Activated CD4-positive, alpha-beta T cell treated with anti-CD3 and anti-CD28 coated beads for 24 hours (primary cell): ENCODE data around the gene FBRSL1.
"Not testable (repeated sequence)": the region's sequence is repeated elsewhere in the genome, so short reads cannot be mapped to it uniquely, and the experiment has no call there.

Experiments
- DNase-seq, 2 donors: peaks; one replicate each; pipeline ENCODE4 v3.0.0-alpha.2; 2020; ENCODE audit warnings: low read depth in 2 of 2

Gene FBRSL1

DNA sequence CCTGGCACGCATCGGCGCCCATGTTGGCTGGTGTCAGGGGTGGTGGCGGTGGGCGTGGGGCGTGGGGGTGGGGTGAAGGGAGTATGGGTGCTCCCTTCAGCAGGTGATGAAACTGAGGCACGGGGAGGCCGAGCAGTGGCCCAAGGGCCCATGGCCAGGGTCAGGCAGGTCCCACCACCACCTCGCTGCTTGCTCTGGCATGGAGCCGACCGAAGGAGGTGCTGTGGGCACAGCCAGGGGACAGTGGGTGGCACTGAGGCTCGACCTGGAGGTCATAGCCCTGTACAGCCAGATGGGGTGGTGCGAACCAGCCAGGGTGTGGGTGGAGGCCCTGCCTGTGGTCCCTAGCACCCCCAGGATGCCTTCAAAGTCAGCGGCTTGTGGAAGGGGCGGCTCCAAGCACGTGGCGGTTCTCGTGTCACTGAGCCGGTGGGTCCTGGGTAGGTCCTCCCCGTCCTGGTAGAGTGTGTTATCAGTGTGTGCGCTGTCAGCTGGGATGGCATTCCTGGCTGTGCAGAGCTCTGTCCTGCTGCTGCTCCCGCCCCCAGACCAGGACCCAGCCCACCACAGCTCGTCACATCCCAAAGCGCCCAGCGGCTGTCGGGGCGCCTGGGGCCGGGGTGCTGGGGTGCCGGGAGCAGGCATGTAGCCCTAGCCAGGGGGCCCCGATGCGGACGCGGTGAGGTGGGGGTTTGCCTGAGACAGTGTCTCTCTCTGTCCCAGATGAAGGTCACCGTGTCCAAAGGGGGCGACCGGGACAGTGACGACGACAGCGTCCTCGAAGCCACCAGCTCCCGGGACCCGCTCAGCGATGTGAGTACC is 35.3 kb downstream of the FBRSL1 start:
- DNase-seq = no peak

DNA sequence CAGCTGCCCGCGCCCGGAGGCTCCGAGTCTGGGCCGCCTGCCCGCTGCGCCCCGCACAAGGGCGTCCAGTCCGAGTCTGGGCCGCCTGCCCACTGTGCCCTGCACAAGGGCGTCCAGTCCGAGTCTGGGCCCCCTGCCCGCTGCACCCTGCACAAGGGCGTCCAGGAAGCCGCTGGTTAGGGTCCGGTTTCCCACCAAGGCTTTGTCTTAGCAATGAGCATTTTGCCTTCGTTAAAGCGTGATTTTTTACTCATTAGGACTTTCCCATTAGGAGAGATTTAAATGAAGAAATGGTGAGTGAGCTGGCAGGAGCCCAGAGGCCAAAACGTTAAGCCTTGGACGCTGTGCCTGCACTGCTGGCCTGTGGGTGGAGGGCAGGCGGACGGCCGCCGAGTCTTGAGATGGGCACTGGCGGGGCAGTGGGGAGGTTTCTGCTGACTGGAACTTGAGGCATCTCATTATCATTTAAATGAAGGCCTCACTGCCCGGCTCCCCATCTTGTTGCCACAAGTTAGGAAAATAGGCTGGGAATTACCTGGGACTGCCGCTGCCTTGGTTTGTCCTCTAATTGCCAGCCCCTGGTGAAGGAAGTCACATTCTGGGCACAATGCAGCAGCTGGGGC is 36.0 kb downstream of the FBRSL1 start:
- DNase-seq = no peak

DNA sequence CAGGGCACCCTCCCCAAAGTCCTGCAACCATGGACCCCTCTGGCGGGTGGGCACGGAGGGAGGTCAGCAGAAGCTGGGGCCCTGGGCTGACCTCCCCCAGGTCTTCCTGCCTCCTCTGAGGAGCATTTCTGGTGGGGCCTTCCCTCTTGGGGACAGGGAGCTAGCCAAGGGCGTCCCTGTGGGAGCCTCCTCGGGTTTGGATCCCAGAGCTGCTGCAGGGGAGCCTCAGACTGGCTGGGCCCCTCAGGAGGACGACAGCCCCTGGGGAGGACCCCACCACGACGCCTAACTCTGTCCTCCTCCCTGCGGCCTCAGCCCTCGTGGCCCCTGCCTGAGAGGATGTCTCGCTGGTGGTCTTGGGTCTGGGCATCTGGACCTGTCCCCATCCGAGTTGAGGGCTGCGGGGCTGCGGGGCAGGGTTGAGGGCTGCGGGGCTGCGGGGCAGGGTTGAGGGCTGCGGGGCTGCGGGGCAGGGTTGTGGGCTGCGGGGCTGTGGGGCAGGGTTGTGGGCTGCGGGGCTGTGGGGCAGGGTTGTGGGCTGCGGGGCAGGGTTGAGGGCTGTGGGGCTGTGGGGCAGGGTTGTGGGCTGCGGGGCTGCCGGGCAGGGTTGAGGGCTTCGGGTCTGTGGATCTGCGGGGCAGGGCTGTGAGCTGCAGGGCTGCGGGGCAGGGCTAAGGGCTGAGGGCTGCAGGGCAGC is 37.4 kb downstream of the FBRSL1 start:
- no peak for DNase-seq

DNA sequence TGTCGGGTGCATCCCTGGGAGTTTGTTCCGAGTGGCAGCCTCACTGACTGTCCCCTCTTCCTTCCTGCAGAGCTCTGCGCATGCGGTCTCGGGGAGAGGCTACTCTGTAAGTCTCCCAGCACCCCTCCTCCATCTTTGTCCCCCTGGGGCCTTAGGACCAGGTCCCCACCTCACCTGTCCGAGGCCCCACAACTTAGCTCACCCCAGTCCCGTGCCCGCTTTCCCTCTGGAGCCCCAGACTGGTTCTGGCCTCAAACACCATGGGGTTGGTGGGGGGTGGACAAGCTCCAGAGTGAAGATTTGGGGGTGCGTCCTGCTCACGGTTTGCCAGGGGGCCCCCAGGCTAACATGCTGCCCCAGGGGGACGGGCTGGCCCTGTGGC is 37.9 kb downstream of the FBRSL1 start:
- DNase-seq = no peak

DNA sequence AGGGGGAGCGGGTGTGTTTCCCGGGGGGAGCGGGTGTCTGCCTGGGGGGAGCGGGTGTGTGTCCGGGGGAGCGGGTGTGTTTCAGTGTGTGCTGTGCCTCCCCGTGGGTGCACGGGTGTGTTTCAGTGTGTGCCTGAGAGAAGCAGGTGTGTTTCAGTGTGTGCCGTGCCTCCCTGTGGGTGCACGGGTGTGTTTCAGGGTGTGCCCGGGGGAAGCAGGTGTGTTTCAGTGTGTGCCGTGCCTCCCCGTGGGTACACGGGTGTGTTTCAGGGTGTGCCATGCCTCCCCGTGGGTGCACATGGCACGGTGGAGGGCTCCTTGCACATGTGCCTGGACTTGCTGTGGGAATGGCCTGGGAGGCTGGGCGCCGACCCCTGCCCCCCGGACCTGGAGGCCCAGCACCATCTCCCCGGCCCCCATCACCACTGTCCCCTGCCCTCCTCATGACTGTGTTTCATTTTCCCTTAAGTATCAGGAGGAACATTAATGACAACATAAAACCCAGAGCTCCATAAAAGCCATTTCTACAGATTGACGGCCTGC is 38.7 kb downstream of the FBRSL1 start:
- no peak for DNase-seq

DNA sequence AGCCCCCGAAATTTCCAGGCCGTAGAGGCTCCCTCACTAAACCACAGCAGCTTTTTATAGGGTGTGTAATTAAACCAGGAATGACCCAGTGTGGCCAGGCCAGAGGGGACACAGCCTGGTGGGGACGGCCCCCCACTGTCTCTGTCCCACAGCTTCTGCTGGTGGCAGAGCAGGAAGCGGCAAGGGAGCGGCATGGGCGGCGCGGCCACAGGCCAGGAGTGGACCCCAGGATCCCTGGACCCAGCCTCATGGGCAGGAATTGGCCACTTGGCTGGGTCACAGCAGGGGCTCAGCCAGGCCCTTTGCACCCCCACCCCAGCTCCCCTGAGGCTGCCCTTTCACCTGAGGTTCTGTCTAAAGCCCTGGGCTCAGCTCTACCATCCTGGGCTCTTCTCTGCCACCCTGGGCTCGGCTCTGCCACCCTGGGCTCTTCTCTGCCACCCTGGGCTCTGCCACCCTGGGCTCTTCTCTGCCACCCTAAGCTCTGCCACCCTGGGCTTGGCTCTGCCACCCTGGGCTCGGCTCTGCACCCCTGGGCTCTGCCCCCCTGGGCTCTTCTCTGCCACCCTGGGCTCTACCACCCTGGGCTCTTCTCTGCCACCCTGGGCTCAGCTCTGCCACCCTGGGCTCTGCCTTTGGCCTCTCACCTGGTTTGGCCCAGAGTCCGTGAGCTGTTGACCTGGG is 39.3 kb downstream of the FBRSL1 start:
- no peak for DNase-seq

DNA sequence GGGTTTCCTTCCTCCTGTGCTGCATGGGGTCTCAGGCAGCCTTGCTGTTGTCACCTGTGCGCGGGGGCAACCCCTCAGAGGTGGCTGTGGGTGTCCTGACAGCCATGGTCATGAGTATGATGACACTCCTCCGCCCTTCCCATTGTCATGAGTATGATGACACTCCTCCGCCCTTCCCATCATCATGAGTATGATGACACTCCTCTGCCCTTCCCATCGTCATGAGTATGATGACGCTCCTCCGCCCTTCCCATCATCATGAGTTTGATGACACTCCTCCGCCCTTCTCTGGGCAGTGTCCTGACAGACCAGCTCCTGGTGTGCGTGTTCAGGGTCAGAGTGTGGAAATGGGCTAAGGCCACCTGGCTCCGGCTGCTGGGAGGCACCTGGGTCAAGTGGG is 40.0 kb downstream of the FBRSL1 start:
- no peak for DNase-seq

DNA sequence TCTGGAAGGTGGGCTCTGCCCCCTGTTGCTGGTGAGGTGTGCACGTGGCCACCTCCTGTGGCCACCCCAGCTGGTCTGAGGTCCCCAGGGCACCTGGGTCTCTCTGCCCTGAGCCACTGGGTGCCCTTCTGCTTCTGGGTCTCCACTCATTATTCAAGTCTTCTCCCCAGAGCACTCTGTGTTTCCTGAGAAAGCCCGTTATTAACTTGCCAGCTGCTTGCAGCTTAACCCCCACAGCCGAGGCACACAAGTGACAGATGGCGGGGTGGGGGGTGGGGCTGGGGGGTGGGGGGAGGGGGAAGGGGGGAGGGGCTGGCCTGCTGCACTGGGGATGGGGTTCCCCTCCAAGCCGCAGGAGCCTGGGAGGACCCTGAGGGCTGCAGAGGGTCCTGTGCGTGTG is 40.5 kb downstream of the FBRSL1 start:
- no peak for DNase-seq

DNA sequence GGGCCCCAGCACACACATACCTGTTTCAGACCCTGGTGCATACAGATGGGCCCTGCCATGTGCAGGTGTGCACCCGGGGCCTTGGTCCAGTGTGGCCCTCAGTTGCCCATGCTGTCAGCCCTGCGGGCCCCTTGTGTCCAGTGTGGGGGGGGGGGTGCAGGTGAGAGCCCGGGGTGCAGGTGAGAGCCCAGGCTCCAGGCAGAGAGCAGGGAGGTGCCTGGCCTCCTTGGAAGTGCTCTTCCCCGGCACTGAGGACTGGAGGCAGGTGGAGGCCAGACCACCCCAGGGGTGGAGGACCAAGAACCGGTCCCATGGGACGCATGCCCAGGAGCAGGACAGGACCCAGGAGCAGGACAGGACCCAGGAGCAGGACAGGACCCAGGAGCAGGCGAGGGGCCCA is 40.9 kb downstream of the FBRSL1 start:
- no peak for DNase-seq

DNA sequence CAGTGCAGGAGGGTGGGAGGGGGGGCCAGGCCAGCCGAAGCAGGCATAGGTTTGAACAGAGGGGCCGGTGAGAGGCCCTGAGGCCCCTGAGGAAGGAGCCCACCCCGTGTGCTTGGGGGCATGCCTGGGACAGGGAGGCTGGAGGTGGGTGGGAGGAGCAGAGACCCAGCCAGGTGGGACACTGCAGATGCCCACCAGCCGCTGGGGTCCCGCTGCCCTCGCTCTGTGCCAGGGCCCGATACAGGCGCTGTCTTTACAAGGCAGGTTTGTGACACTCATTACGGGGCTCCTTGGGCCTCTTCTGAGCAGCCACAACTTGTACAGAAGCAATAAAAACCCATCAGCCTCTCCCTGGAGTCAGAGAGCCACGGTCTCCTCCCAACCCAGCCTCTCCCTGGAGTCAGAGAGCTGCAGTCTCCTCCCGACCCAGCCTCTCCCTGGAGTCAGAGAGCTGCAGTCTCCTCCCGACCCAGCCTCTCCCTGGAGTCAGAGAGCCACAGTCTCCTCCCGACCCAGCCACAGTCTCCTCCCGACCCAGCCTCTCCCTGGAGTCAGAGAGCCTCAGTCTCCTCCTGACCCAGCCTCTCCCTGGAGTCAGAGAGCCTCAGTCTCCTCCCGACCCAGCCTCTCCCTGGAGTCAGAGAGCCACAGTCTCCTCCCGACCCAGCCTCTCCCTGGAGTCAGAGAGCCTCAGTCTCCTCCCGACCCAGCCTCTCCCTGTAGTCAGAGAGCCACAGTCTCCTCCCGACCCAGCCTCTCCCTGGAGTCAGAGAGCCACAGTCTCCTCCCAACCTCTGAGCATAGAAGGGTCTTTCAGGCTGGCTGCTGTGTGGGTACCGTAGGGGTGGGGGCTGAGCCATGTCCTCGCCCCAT is 43.0 kb downstream of the FBRSL1 start:
- DNase-seq = not testable (repeated sequence)

DNA sequence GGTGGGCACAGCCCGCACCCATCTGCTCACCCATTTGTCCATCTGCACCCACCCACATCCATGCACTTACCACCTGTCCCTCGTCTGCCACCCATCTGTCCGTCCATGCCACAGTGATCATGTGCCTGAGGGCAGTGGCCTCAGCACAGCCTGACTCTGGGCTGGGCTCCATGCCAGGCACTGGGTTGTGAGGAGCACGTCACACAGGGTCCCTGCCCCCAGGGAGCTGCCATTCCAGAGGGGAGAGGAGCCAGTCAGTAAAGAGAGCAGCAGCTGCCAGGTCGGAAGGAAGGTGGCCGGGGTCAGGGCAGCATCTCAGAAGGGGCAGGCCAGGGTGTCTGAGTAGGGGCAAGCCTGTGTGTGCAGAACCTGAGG is 43.6 kb downstream of the FBRSL1 start:
- DNase-seq = no peak

DNA sequence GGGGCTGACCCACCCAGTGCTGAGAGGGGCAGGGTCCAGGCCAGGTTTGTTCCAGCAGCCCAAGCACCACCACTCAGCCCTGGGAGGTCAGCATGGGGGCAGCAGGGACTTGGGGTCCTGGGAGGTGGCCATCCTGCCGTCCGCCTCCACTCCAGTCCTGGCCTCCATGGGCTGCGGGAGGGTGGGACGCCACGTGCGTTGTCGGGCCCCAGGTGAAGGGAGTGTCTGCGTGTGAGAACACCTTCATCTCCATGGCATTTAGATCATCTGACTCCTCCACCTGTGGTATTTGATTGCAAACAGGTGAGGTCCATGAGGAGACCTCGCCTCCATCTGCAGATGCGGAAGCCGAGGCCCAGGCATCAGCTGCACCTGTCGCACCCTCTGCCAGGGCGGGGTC is 44.1 kb downstream of the FBRSL1 start:
- DNase-seq = no peak

DNA sequence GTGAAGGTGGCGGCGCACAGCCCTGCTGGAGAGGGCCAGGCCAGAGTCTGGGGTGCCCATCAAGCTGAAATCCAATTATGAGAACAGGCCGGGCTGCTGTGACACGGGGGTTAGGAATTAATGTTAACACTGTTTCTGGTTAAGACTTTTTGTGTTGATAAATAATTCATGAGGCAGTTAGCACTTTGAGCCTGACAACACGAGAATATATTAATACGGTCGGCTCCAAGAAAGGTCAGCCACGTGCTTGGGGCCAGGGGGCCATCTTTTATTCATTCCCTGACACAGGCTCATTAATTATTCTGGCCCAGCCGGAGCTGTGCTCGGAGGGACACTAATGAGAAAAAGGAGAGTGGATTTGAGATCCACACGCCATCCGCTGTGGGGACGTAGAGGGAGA is 45.1 kb downstream of the FBRSL1 start:
- no peak for DNase-seq

DNA sequence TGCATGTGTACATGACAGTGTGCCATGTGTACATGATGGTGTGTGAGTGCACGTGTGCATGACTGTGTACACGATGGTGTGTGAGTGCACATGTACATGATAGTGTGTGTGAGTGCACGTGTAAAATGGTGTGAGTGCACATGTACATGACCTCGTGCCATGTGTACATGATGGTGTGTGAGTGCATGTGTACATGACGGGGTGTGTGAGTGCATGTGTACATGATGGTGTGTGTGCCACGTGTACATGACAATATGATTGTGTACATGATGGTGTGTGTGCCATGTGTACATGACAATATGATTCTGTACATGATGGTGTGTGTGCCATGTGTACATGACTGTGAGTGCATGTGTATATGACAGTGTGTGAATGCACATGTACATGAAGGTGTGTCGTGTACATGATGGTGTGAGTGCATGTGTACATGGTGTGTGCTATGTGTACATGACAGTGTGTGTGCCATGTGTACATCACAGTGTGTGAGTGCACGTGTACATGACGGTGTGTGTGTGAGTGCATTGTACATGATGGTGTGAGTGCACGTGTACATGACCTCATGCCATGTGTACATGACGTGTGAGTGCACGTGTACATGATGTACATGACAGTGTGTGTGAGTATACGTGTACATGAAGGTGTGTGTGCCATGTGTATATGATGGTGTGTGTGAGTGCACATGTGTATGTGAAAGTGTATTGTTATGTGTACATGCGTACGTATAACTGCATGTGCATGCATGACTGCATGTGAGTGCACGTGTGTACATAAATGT is 46.3 kb downstream of the FBRSL1 start:
- no peak for DNase-seq

DNA sequence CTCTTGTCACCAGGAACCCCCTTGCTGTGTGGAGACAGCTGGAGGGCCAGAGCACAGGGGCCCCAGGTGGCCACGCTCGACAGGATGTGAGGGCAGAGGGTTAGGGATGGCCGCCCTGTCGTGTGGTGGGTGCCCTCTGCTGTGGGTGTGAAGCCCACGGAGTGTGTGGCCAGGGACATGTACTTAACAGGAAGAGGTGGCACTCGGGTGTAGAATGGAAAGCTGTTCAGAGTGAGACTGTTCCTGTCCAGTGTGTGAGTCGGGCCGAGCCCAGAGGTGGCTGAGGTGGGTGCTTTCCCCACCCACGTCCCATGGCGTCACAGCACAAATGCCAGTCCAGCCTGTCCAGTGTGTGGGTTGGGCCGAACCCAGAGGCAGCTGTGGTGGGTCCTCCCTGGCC is 47.1 kb downstream of the FBRSL1 start:
- DNase-seq = no peak

DNA sequence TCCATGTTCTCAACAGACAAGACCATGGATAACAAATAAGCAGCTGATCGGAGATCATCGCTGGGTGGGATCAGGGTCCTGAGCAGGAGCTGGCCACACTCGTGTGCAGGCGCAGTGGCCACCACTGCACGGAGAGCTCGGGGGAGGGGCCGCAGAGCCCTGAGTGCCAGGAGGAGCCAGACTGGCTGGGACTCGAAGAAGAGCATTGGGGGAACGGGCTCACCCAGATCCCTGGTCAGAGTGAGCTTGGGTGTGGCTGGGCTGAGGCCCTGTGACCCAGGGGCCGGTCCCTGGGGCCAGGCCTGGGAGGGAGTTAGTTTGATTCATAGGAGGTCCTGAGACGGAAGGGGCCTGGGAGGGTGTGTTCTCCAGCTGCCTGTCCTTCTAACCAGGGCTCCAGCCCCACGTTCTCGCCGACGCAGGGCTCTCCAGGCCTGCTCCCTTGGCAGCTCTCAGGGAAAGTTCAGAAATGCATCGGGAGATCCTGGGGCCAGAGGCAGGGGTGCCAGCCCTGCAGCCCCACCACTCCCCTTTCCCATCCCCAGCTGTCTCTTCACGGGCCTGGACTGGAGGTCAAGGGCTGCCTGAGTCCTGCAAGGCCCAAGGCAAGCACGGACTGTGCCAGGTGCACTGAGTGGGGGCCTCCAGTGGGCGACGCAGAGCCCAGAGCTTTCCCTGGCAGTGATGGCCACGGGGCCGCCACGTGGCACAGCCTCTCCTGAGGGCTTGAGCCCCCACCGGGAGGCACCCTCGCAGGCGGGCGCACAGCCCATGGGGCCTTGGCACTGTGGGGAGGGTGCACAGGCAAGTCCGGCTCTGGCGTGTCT is 48.1 kb downstream of the FBRSL1 start:
- no peak for DNase-seq

DNA sequence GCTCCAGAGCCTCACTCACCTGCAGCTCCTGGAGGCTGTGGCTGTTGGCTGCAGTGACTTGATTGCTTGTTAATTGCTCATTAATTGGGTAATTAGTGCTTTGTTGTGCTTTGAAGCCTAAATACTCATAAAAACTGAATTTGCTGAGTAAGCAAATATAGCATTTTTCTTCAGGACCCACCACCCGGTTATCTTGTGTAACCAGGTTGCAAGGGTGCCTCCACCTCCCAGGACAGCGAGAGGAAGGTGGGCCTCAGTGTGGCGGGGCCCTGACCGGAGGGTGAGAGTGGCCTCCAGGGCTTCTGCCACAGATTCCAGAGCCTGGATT is 48.7 kb downstream of the FBRSL1 start:
- no peak for DNase-seq

DNA sequence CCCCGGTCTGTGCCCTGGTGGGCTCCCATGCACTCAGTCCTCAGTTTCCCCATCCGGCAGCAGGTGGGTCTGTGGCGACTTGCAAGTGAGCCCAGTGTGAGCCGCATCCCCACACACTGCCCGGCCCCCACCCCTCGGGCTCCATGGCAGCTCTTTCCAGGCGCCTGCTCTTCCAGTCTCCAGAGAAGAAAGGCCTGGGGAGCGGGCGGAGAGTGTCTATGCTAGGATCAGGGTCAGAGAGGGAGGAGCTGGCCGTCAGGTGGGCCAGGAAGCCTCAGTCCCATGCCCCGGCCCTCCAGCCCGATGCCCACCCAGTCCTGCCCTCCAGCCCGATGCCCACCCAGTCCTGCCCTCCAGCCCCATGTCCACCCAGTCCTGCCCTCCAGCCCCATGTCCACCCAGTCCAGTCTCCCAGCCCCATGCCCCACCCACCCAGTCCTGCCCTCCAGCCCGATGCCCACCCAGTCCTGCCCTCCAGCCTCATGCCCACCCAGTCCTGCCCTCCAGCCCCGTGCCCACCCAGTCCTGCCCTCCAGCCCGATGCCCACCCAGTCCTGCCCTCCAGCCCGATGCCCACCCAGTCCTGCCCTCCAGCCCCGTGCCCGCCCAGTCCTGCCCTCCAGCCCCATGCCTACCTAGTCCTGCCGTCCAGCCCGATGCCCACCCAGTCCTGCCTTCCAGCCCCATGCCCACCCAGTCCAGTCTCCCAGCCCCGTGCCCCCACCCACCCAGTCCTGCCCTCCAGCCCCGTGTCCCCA is 49.2 kb downstream of the FBRSL1 start:
- DNase-seq = no peak

DNA sequence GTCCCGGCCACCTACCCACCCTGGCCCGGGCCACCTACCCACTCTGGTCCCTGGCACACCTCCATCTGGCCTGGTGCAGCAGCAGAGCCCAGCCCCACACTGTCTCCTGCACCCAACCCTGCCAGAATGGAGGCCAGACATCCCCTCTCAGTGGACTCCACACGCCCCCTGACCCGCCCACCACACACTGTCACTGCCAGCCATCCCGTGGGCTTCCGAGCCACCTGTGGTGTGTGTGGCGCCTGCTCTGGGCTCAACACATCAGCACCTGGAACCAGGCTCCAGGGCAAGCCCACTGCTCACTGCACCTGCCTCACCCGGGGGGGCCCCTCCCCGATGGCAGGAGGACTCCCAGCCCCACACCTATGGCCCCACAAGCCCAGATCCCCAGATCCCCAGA is 50.5 kb downstream of the FBRSL1 start:
- DNase-seq = no peak
